Sigmoid colon (tissue), 7 donors: ENCODE measurements around the gene SMIM1. TPM values are rescaled to one million over a fixed set of nuclear protein-coding genes. Genes with fewer than 3 reads are reported as not detected.

Experiments used
- DNase-seq: peaks from one replicate; pipeline ENCODE4 v3.0.0-alpha.2; 2019
- H3K27ac ChIP-seq, 4 donors: fragments of 200-600 bp; sonication (generic); one replicate each; pipeline ENCODE4 v1.5.1; 2016 to 2019; ENCODE audit warnings: mild to moderate bottlenecking in 1 of 4
- H3K27me3 ChIP-seq, 3 donors: fragments of 200-600 bp; sonication (generic); one replicate each; pipeline ENCODE4 v1.5.1; 2019; ENCODE audit warnings: mild to moderate bottlenecking in 1 of 3
- H3K36me3 ChIP-seq, 4 donors: fragments of 200-600 bp; sonication (generic); one replicate each; pipeline ENCODE4 v1.5.1; 2016 to 2019
- H3K4me1 ChIP-seq, 4 donors: fragments of 200-600 bp; sonication (generic); one replicate each; pipeline ENCODE4 v1.5.1; 2017 to 2019
- H3K4me3 ChIP-seq, 4 donors: fragments of 200-600 bp; sonication (generic); one replicate each; pipeline ENCODE4 v1.5.1; 2017 to 2019; ENCODE audit warnings: mild to moderate bottlenecking in 2 of 4, moderate library complexity in 1 of 4
- H3K9me3 ChIP-seq, 4 donors: fragments of 200-600 bp in 3 of 4; sonication (generic) in 3 of 4; one replicate each; pipeline versions ENCODE4 v1.5.1 to v1.6.1; 2013 to 2019
- EP300 ChIP-seq, 4 donors: sonication (generic); formaldehyde crosslinking; IDR thresholded peaks; one replicate each; pipeline ENCODE4 v1.6.1; 2017; ENCODE audit warnings: antibody characterized with exemption in 4 of 4
- POLR2A ChIP-seq, 2 donors: fragments of 450-650 bp; IDR thresholded peaks; one replicate each; pipeline ENCODE4 v1.6.1; 2016; ENCODE audit warnings: antibody characterized with exemption in 2 of 2, mild to moderate bottlenecking in 2 of 2, moderate library complexity in 2 of 2
- POLR2AphosphoS5 ChIP-seq, 4 donors: sonication (generic); formaldehyde crosslinking; IDR thresholded peaks; one replicate each; pipeline ENCODE4 v1.6.1; 2017; ENCODE audit warnings: antibody characterized with exemption in 4 of 4
- WGBS, 2 donors: extraction: QIAGEN DNeasy Blood & Tissue Kit; methylation state at CpG; one replicate each; pipeline ENCODE4 v1.1.7; 2013; 5-methylcytosine and 5-hydroxymethylcytosine counted together
- intact Hi-C: fragments of 100-400 bp; cut with DNase I; formaldehyde crosslinking; loops from one replicate; pipeline ENCODE4 v1.15.1; 2023
- polyA plus RNA-seq, 3 donors: library from polyadenylated mRNA; stranded (reverse); fragments of 200-250 nt; gene quantifications; one replicate each; pipeline ENCODE4 v1.2.3, GENCODE V29; 2013
- total RNA-seq, 4 donors: library from RNA; depleted of rRNA; stranded (reverse); fragments of >200 nt; gene quantifications; one replicate each; pipeline ENCODE4 v1.1.0, GENCODE V29; 2016
- TF ChIP-seq, protein P1 (sequence below), 4 experiments: fragments of 450-650 bp in 3 of 4; fragments of 200-600 bp in 1 of 4; IDR thresholded peaks; one replicate each; pipeline ENCODE4 v1.5.1; 2016 to 2019; ENCODE audit warnings: antibody characterized with exemption in 4 of 4, mild to moderate bottlenecking in 3 of 4, moderate library complexity in 2 of 4
- donor health status: healthy with polysubstance abuse.
- donor health status: Bipolar disorder and iron deficiency.
- donor health status: healthy.

SMIM1 gene
- total and polyA plus RNA-seq, 7 donors, result 2.7 to 10.8 (median 6.8) TPM; not detected in 1

DNA sequence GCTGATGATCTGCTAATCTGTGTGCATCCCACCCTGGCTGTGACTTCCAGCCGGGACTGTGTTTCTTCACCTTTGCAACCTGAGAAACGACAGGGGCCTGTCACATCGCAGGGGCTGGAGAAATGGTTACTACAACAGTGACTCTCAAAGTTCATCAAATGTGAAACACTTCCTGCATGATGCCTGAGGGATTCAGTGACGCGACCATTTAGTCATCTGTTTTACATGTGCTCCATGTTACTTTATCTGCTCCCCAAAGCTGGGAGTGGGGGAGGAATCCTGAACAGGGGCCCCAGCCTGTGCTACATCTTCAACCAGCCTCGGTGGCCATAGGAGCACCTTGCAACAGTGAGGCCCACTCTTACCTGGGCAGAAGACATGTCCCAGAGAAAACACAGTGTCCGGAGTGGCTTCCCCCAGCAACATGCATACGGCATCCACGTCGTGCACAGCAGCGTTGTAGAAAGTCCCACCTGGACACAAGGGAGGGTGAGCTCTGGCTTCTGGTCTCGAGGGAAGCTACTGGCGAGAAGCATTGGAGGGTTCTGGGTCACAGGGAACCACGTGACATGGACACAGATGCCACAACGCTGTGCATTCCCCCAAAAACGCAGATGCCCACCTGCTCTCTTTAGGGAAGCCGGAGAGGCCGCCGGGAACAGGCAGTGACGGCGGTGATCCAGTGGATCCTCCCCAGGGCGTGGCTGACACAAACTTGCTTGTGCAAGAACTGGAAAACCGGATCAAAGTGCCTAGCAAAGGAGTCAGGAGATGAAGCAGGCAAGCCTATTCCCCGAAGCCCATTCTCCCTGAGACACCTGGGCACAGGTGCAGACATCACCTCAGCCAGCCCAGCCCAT, 29.9 kb upstream of the SMIM1 start:
- no peak for DNase-seq
- TF ChIP-seq EP300 (IDR thresholded peaks at IDR 0.05), result no peak
- TF ChIP-seq POLR2A (IDR thresholded peaks at IDR 0.05), result no peak
- no peak for TF ChIP-seq POLR2AphosphoS5 (IDR thresholded peaks at IDR 0.05)
- TF ChIP-seq, protein P1, sequence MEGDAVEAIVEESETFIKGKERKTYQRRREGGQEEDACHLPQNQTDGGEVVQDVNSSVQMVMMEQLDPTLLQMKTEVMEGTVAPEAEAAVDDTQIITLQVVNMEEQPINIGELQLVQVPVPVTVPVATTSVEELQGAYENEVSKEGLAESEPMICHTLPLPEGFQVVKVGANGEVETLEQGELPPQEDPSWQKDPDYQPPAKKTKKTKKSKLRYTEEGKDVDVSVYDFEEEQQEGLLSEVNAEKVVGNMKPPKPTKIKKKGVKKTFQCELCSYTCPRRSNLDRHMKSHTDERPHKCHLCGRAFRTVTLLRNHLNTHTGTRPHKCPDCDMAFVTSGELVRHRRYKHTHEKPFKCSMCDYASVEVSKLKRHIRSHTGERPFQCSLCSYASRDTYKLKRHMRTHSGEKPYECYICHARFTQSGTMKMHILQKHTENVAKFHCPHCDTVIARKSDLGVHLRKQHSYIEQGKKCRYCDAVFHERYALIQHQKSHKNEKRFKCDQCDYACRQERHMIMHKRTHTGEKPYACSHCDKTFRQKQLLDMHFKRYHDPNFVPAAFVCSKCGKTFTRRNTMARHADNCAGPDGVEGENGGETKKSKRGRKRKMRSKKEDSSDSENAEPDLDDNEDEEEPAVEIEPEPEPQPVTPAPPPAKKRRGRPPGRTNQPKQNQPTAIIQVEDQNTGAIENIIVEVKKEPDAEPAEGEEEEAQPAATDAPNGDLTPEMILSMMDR (IDR thresholded peaks at IDR 0.05), result no peak
- 84 to 90% methylated on average over 24 of the region's 24 CpGs for WGBS, 2 donors
- H3K27me3 ChIP-seq, result no peaks in the 10 kb centered on the region
- H3K9me3 ChIP-seq, result no peaks in the 10 kb centered on the region
- H3K4me1 ChIP-seq, result peaks cover 0 to 29% (median 20%) of the 10 kb centered on the region in 4 donors
- no peak overlapping the region for H3K27ac ChIP-seq
- no peak overlapping the region for H3K4me3 ChIP-seq
- H3K36me3 ChIP-seq, result peaks cover 0 to 66% (median 33%) of the 10 kb centered on the region in 4 donors
- intact Hi-C loops, result no loop called here

GRCh38 chr1:3743421-3743820, 29.1 kb upstream of the SMIM1 start:
- Histone ChIP-seq H3K36me3 (peaks cover 0 to 59% (median 28%) of the 10 kb centered on the region in 4 donors), H3K9me3 (no peaks in the 10 kb centered on the region), H3K4me1 (peaks cover 0 to 34% (median 24%) of the 10 kb centered on the region in 4 donors), H3K27ac (no peak overlapping the region), H3K4me3 (no peak overlapping the region), H3K27me3 (no peaks in the 10 kb centered on the region)
- TF ChIP-seq EP300 (IDR thresholded peaks at IDR 0.05) (no peak), POLR2A (IDR thresholded peaks at IDR 0.05) (no peak), POLR2AphosphoS5 (IDR thresholded peaks at IDR 0.05) (no peak)
- TF ChIP-seq, protein P1 (IDR thresholded peaks at IDR 0.05), result no peak
- DNase-seq, result no peak
- WGBS, 2 donors, result 79 to 81% methylated on average over 4 of the region's 4 CpGs
- intact Hi-C loops, result no loop called here

DNA sequence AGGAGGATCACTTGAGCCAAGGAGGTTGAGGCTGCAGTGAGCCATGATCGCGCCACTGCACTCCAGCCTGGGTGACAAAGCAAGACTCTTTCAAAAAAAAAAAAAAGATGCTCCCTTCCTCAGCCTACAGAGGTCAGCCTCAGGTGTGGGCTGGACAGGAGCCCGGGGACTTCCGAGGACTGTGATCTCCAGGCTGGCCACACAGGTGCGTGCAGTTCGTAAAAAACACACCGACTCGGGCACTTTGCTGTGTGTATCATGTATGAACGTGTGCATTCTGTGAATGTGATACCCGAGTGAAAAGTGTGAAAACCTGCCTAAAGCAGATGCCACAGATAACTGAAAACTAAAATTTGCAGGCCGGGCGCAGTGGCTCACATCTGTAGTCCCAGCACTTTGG, 28.7 kb upstream of the SMIM1 start:
- TF ChIP-seq, protein P1 (IDR thresholded peaks at IDR 0.05), result no peak
- TF ChIP-seq EP300 (IDR thresholded peaks at IDR 0.05) (no peak), POLR2AphosphoS5 (IDR thresholded peaks at IDR 0.05) (no peak), POLR2A (IDR thresholded peaks at IDR 0.05) (no peak)
- intact Hi-C loops, result no loop called here
- Histone ChIP-seq H3K36me3 (peaks cover 0 to 55% (median 25%) of the 10 kb centered on the region in 4 donors), H3K9me3 (no peaks in the 10 kb centered on the region), H3K27ac (no peak overlapping the region), H3K27me3 (no peaks in the 10 kb centered on the region), H3K4me1 (peaks cover 0 to 34% (median 24%) of the 10 kb centered on the region in 4 donors), H3K4me3 (no peak overlapping the region)
- no peak for DNase-seq
- 93 to 95% methylated on average over 12 of the region's 12 CpGs for WGBS, 2 donors

DNA sequence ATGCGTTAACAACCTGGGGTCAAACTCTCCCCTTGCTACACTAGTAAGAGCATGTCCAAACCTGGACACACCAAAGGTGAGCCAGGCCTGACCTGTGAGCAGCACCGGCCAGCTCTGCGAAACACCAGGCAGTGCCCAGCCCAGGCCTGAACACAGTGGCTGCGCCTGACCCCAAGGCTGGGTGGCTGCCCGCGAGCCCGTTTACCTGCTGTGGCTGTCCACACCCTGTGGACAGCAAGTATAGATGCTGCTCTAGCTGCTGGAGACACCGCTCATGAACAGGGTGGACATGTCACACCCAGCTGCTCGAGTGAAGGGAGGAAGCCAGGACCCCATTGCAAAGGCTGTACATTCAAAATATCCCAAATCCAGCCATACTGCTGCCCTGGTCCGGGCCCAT, 27.9 kb upstream of the SMIM1 start:
- Histone ChIP-seq H3K36me3 (peaks cover 0 to 47% (median 21%) of the 10 kb centered on the region in 4 donors), H3K27ac (no peak overlapping the region), H3K9me3 (no peaks in the 10 kb centered on the region), H3K4me1 (peaks cover 0 to 34% (median 24%) of the 10 kb centered on the region in 4 donors), H3K27me3 (no peaks in the 10 kb centered on the region), H3K4me3 (no peak overlapping the region)
- DNase-seq, result no peak
- intact Hi-C loops, result loop anchor here (5.0 kb wide), 2 partner anchors 53 to 158 kb away; partner anchors contain the start of genes C1orf174 and LRRC47
- WGBS, 2 donors, result 94% methylated on average over 10 of the region's 10 CpGs
- TF ChIP-seq, protein P1 (IDR thresholded peaks at IDR 0.05), result no peak
- TF ChIP-seq POLR2A (IDR thresholded peaks at IDR 0.05), result no peak
- TF ChIP-seq EP300 (IDR thresholded peaks at IDR 0.05), result no peak
- TF ChIP-seq POLR2AphosphoS5 (IDR thresholded peaks at IDR 0.05), result no peak
